Mononuclear cell (primary cell): Measurements from ENCODE around the gene ZBTB47. TPM values are rescaled to one million over a fixed set of nuclear protein-coding genes. Genes with fewer than 3 reads are reported as not detected.

Source experiments
- H3K27me3 ChIP-seq: 2 replicates; pipeline ENCODE4 v1.6.0; 2011; ENCODE audit warnings: low read length, control low read depth; ENCODE audit not compliant: insufficient read depth
- H3K4me1 ChIP-seq: 2 replicates; pipeline ENCODE4 v1.5.1; 2011; ENCODE audit warnings: mild to moderate bottlenecking, low read length, control low read depth; ENCODE audit not compliant: insufficient read depth
- H3K4me3 ChIP-seq: 2 replicates; pipeline ENCODE4 v1.5.1; 2011; ENCODE audit warnings: mild to moderate bottlenecking, low read length, moderate library complexity
- H3K9me3 ChIP-seq: 2 replicates; pipeline ENCODE4 v1.5.1; 2011; ENCODE audit warnings: low read depth, mild to moderate bottlenecking, control low read depth, low read length
- total RNA-seq: library from RNA; depleted of rRNA; stranded (reverse); fragments of >200 nt; gene quantifications from one replicate; pipeline ENCODE4 v1.2.3, GENCODE V29; 2012

ZBTB47 gene
- total RNA-seq, 1 donor, result 2.4 TPM

- Histone ChIP-seq H3K4me3 (no peak overlapping the region), H3K27me3 (no peaks in the 10 kb centered on the region), H3K4me1 (no peaks in the 10 kb centered on the region), H3K9me3 (no peaks in the 10 kb centered on the region)
Measured at GRCh38 chr3:42703695-42704025, 50.2 kb downstream of the ZBTB47 start.

GRCh38 chr3:42704136-42704841 is 50.8 kb downstream of the ZBTB47 start:
- Histone ChIP-seq H3K9me3 (no peaks in the 10 kb centered on the region), H3K4me3 (no peak overlapping the region), H3K4me1 (no peaks in the 10 kb centered on the region), H3K27me3 (no peaks in the 10 kb centered on the region)

GRCh38 chr3:42705058-42705767 is 51.7 kb downstream of the ZBTB47 start:
- Histone ChIP-seq H3K4me1 (no peaks in the 10 kb centered on the region), H3K4me3 (no peak overlapping the region), H3K9me3 (no peaks in the 10 kb centered on the region), H3K27me3 (no peaks in the 10 kb centered on the region)

- H3K4me3 ChIP-seq, result no peak overlapping the region
- H3K9me3 ChIP-seq, result no peaks in the 10 kb centered on the region
- no peaks in the 10 kb centered on the region for H3K4me1 ChIP-seq
- H3K27me3 ChIP-seq, result no peaks in the 10 kb centered on the region
Measured at GRCh38 chr3:42705962-42706585, 52.6 kb downstream of the ZBTB47 start.

GRCh38 chr3:42706721-42707619 is 53.5 kb downstream of the ZBTB47 start:
- no peak overlapping the region for H3K4me3 ChIP-seq
- no peaks in the 10 kb centered on the region for H3K4me1 ChIP-seq
- no peaks in the 10 kb centered on the region for H3K27me3 ChIP-seq
- no peaks in the 10 kb centered on the region for H3K9me3 ChIP-seq

GRCh38 chr3:42707620-42708355 is 54.3 kb downstream of the ZBTB47 start:
- no peaks in the 10 kb centered on the region for H3K9me3 ChIP-seq
- no peak overlapping the region for H3K4me3 ChIP-seq
- no peaks in the 10 kb centered on the region for H3K27me3 ChIP-seq
- H3K4me1 ChIP-seq, result no peaks in the 10 kb centered on the region

GRCh38 chr3:42708611-42709151 is 55.2 kb downstream of the ZBTB47 start:
- no peaks in the 10 kb centered on the region for H3K4me1 ChIP-seq
- H3K9me3 ChIP-seq, result no peaks in the 10 kb centered on the region
- no peak overlapping the region for H3K4me3 ChIP-seq
- no peaks in the 10 kb centered on the region for H3K27me3 ChIP-seq

GRCh38 chr3:42709621-42710020 is 56.1 kb downstream of the ZBTB47 start:
- H3K4me1 ChIP-seq, result no peaks in the 10 kb centered on the region
- no peaks in the 10 kb centered on the region for H3K27me3 ChIP-seq
- no peaks in the 10 kb centered on the region for H3K9me3 ChIP-seq
- no peak overlapping the region for H3K4me3 ChIP-seq

- H3K4me1 ChIP-seq, result no peaks in the 10 kb centered on the region
- H3K27me3 ChIP-seq, result no peaks in the 10 kb centered on the region
- no peaks in the 10 kb centered on the region for H3K9me3 ChIP-seq
- H3K4me3 ChIP-seq, result no peak overlapping the region
Measured at GRCh38 chr3:42710323-42711021, 57.0 kb downstream of the ZBTB47 start.

GRCh38 chr3:42711491-42712343 is 58.2 kb downstream of the ZBTB47 start:
- Histone ChIP-seq H3K9me3 (no peaks in the 10 kb centered on the region), H3K4me3 (no peak overlapping the region), H3K27me3 (no peaks in the 10 kb centered on the region), H3K4me1 (no peaks in the 10 kb centered on the region)

GRCh38 chr3:42712344-42712648 is 58.8 kb downstream of the ZBTB47 start:
- Histone ChIP-seq H3K4me1 (no peaks in the 10 kb centered on the region), H3K9me3 (no peaks in the 10 kb centered on the region), H3K4me3 (no peak overlapping the region), H3K27me3 (no peaks in the 10 kb centered on the region)

GRCh38 chr3:42712688-42713372 is 59.3 kb downstream of the ZBTB47 start:
- no peaks in the 10 kb centered on the region for H3K27me3 ChIP-seq
- H3K4me1 ChIP-seq, result peaks cover 4% of the 10 kb centered on the region
- no peak overlapping the region for H3K4me3 ChIP-seq
- H3K9me3 ChIP-seq, result no peaks in the 10 kb centered on the region

- Histone ChIP-seq H3K9me3 (no peaks in the 10 kb centered on the region), H3K4me3 (no peak overlapping the region), H3K4me1 (peaks cover 5% of the 10 kb centered on the region), H3K27me3 (no peaks in the 10 kb centered on the region)
Measured at GRCh38 chr3:42713747-42714146, 60.2 kb downstream of the ZBTB47 start.
